Measurements from ENCODE around the gene C15orf40. TPM values are rescaled to one million over a fixed set of nuclear protein-coding genes. Genes with fewer than 3 reads are reported as not detected.

The C15orf40 gene
- total RNA-seq, 2 experiments from 2014 or later, result 7.4 to 11.0 TPM

Other genes starting within 250 kb of the C15orf40 start
- not detected for gene FSD2, start 205.6 kb downstream of the C15orf40 start, total RNA-seq
- gene WHAMM, start 202.0 kb downstream of the C15orf40 start, total RNA-seq, result 10 to 100 TPM; 86.4 to 87.7 TPM
- gene HOMER2, start 58.9 kb downstream of the C15orf40 start, total RNA-seq, result 1 to 10 TPM in 1 of 2 experiments, under 1 TPM in 1; 0.85 to 1.6 TPM
- gene RAMAC, start 25.4 kb downstream of the C15orf40 start, total RNA-seq, result 10 to 100 TPM; 25.5 to 26.5 TPM
- 10 to 100 TPM; 26.3 to 27.5 TPM for gene BTBD1, start 55.6 kb upstream of the C15orf40 start, total RNA-seq
- not detected for gene TM6SF1, start 96.0 kb upstream of the C15orf40 start, total RNA-seq
- gene HDGFL3, start 196.2 kb upstream of the C15orf40 start, total RNA-seq, result 1 to 10 TPM; 5.5 to 5.9 TPM

Data from CD4-positive, alpha-beta T cell (primary cell).